Spleen (tissue), 11 donors: ENCODE data around the gene FYN. TPM values are rescaled to one million over a fixed set of nuclear protein-coding genes. Genes with fewer than 3 reads are reported as not detected.

Experiments
- DNase-seq: peaks from one replicate; pipeline ENCODE4 v3.0.0-alpha.2; 2020
- H3K27ac ChIP-seq, 8 donors: fragments of 200-600 bp; sonication (generic) in 7 of 8; 1 replicate in 4 of 8; 2 replicates in 4 of 8; pipeline versions ENCODE4 v1.5.0 to v1.8.0; 2016 to 2021; ENCODE audit warnings: inconsistent platforms in 4 of 8, mild to moderate bottlenecking in 4 of 8, moderate library complexity in 1 of 8
- H3K27me3 ChIP-seq, 7 donors: fragments of 200-600 bp; sonication (generic) in 6 of 7; replicated peaks in 1 of 7; 1 replicate in 4 of 7; 2 replicates in 3 of 7; pipeline versions ENCODE4 v1.5.0 to v1.8.0; 2016 to 2021; ENCODE audit warnings: inconsistent platforms in 3 of 7, mild to moderate bottlenecking in 1 of 7
- H3K36me3 ChIP-seq, 6 donors: fragments of 200-600 bp; sonication (generic) in 5 of 6; 1 replicate in 4 of 6; 2 replicates in 2 of 6; pipeline versions ENCODE4 v1.5.0 to v1.8.0; 2016 to 2021; ENCODE audit warnings: inconsistent platforms in 2 of 6
- H3K4me1 ChIP-seq, 6 donors: fragments of 200-600 bp; sonication (generic) in 5 of 6; 1 replicate in 3 of 6; 2 replicates in 3 of 6; pipeline versions ENCODE4 v1.5.0 to v1.8.0; 2016 to 2021; ENCODE audit warnings: inconsistent platforms in 3 of 6
- H3K4me3 ChIP-seq, 8 donors: fragments of 200-600 bp; sonication (generic) in 7 of 8; 1 replicate in 4 of 8; 2 replicates in 4 of 8; pipeline versions ENCODE4 v1.5.0 to v1.8.0; 2016 to 2021; ENCODE audit warnings: inconsistent platforms in 4 of 8, mild to moderate bottlenecking in 4 of 8, moderate library complexity in 2 of 8
- H3K9me3 ChIP-seq, 8 donors: fragments of 200-600 bp; sonication (generic) in 7 of 8; 1 replicate in 4 of 8; 2 replicates in 4 of 8; pipeline versions ENCODE4 v1.5.0 to v1.8.0; 2016 to 2021; ENCODE audit warnings: inconsistent platforms in 4 of 8
- POLR2A ChIP-seq, 3 donors: fragments of 450-650 bp; IDR thresholded peaks; one replicate each; pipeline ENCODE4 v1.5.1; 2017; ENCODE audit warnings: antibody characterized with exemption in 3 of 3, mild to moderate bottlenecking in 1 of 3
- POLR2AphosphoS5 ChIP-seq, 3 donors: sonication (generic); formaldehyde crosslinking; IDR thresholded peaks; one replicate each; pipeline ENCODE4 v1.5.1; 2017; ENCODE audit warnings: antibody characterized with exemption in 3 of 3
- WGBS, 5 donors: extraction: QIAGEN DNeasy Blood & Tissue Kit in 3 of 5; methylation state at CpG; one replicate each; pipeline versions ENCODE4 v1.1.5 to v1.1.7; 2013 to 2018; 5-methylcytosine and 5-hydroxymethylcytosine counted together
- intact Hi-C: fragments of 100-400 bp; cut with DNase I; formaldehyde crosslinking; loops from one replicate; pipeline ENCODE4 v1.15.0; 2023; ENCODE audit warnings: low total_unique reads
- polyA plus RNA-seq, 3 donors: library from polyadenylated mRNA; stranded (reverse); fragments of 200-250 nt; gene quantifications; one replicate each; pipeline ENCODE4 v1.2.1, GENCODE V29; 2013
- total RNA-seq, 7 donors: library from RNA; depleted of rRNA in 3 of 7; stranded (reverse); fragments of >200 nt in 3 of 7; fragmentation: NEBNext Ultra II Directional in 4 of 7; extraction: Animal tissue kit (Norgen Biotek cat#: 25700) in 4 of 7; gene quantifications; one replicate each; pipeline versions ENCODE4 v1.1.0 to v1.2.1, GENCODE V29; 2016 to 2021
- TF ChIP-seq, protein P1 (sequence below), 11 experiments: fragments of 200-600 bp in 7 of 11; fragments of 450-650 bp in 4 of 11; sonication (generic) in 4 of 11; IDR thresholded peaks in 8 of 11; conservative IDR thresholded peaks in 3 of 11; 1 replicate in 7 of 11; 2 replicates in 4 of 11; pipeline versions ENCODE4 v1.4.0 to v1.8.0; 2016 to 2021; ENCODE audit warnings: antibody characterized with exemption in 11 of 11, inconsistent platforms in 4 of 11, mild to moderate bottlenecking in 1 of 11
- donor health status: healthy with polysubstance abuse.
- donor health status: DM: no; HTN: no; CAD: no; lungs with moderate emphysema.
- donor health status: DM: no; HTN: no; CAD: no.
- donor health status: Bipolar disorder and iron deficiency.
- donor health status: healthy.
- donor health status: DM: no; HTN: no; CAD: no.
- donor health status: DM: yes; HTN: yes; CAD: no.

The FYN gene
- total and polyA plus RNA-seq, 10 donors = 56.6 to 409 (median 205) TPM

DNA sequence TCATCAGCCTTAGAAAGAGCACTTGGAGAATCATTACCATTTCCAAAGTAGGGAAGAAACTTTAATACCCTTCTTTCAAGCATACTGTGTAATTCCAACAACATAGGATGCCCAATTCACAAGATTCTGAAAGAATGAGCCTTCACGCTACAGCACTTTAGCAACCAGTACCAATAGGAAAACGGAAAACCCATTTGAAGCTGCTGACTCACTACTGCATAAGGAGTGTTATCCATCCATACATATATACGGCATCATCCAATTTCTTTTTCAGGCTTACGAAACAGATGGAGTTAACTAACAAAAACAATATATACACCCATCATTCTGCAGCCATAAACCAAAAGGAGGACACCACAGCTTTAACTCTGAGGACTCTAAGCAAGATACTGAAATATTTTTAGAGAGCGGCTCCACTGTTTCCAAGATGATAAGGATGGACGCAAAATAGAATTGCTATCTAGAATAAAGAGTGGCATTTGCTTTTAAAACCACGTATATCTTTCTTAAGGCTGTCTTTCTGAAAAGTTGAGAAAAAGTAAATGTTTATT lies 24.9 kb downstream of the FYN start:
- WGBS, 5 donors = 86 to 91% (median 90%) methylated on average over 7 of the region's 7 CpGs
- TF ChIP-seq, protein P1, sequence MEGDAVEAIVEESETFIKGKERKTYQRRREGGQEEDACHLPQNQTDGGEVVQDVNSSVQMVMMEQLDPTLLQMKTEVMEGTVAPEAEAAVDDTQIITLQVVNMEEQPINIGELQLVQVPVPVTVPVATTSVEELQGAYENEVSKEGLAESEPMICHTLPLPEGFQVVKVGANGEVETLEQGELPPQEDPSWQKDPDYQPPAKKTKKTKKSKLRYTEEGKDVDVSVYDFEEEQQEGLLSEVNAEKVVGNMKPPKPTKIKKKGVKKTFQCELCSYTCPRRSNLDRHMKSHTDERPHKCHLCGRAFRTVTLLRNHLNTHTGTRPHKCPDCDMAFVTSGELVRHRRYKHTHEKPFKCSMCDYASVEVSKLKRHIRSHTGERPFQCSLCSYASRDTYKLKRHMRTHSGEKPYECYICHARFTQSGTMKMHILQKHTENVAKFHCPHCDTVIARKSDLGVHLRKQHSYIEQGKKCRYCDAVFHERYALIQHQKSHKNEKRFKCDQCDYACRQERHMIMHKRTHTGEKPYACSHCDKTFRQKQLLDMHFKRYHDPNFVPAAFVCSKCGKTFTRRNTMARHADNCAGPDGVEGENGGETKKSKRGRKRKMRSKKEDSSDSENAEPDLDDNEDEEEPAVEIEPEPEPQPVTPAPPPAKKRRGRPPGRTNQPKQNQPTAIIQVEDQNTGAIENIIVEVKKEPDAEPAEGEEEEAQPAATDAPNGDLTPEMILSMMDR (IDR thresholded peaks at IDR 0.05 in 8 of 11, conservative IDR thresholded peaks at IDR 0.05 in 3 of 11) = no peak
- TF ChIP-seq POLR2A (IDR thresholded peaks at IDR 0.05) = no peak
- TF ChIP-seq POLR2AphosphoS5 (IDR thresholded peaks at IDR 0.05) = no peak
- H3K4me1 ChIP-seq = peaks cover 48 to 100% (median 89%) of the 10 kb centered on the region in 6 donors
- DNase-seq = no peak
- intact Hi-C loops = no loop called here
- no peak overlapping the region for H3K4me3 ChIP-seq
- no peaks in the 10 kb centered on the region for H3K9me3 ChIP-seq
- H3K36me3 ChIP-seq = peaks cover 0 to 11% (median 0%) of the 10 kb centered on the region in 6 donors
- no peaks in the 10 kb centered on the region for H3K27me3 ChIP-seq
- no peak overlapping the region for H3K27ac ChIP-seq

DNA sequence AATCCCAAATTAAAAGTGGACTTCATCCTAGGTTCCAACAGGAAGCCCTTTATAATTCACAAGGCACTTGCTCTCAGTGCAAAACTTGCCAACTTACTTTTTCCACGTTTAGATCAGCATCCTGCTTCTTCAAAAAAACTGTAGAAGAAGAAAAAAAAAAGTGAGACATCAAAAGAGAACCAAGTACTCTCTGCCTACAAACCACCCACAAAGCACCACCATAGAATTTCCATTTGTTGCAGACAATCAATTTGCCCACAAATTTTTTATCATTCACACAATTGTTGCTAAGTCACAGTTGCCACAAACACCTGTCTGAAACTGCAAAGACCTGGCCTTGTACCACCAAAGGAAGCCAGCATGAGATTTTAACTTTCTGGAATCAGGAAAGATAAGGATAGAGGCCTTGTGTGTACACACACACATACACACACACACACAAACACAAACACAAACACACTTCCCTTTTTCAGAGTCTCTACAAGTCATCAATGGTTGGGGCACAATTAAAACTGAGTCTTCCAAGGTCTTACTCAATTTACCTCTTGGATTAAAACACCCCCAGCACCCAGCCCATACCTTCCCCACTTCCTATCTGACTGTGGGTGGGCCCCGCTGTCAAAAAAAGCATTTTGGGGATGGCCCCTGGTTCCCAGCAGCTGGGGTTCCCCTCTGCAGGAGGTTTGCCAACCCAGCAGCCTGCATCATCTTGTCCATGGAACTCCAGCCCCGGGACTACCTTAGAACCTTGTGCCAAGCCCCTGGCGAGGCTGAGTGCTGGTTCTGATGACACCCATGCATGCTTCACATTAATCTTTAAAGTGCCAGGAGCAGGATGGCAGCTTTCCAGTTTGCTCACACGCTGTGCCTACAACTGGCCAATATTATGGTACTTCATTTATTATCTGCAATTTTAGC lies 26.5 kb downstream of the FYN start:
- no peak for DNase-seq
- Histone ChIP-seq H3K36me3 (peaks cover 0 to 11% (median 0%) of the 10 kb centered on the region in 6 donors), H3K9me3 (no peaks in the 10 kb centered on the region), H3K27ac (peak overlapping the region in 7 of 8 donors; percentile 11 to 84 (median 76)), H3K4me1 (peaks cover 64 to 100% (median 93%) of the 10 kb centered on the region in 6 donors), H3K4me3 (no peak overlapping the region), H3K27me3 (no peaks in the 10 kb centered on the region)
- TF ChIP-seq POLR2AphosphoS5 (IDR thresholded peaks at IDR 0.05) = no peak
- TF ChIP-seq, protein P1 (IDR thresholded peaks at IDR 0.05 in 8 of 11, conservative IDR thresholded peaks at IDR 0.05 in 3 of 11) = no peak
- TF ChIP-seq POLR2A (IDR thresholded peaks at IDR 0.05) = no peak
- intact Hi-C loops = no loop called here
- WGBS, 5 donors = 43 to 62% (median 55%) methylated on average over 3 to 5 of the region's 5 CpGs

DNA sequence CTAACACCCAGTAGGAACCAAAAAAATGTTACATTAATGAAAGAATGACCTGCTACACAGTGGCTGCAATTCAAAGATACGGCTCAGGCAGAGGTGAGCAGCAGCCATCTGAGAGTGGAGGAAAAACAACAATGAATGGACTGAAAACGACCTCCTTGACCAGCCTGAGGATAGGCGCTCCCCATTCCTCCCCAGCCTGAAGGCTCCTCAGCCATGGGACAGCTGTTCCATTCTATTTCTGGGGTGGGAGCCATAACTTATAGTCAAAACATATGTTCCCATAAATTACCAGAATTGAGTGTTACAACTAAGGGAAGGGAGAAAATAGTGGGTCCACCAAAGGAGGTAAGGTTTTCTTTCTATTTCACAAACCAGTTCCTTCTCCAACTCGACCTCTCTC lies 27.2 kb downstream of the FYN start:
- intact Hi-C loops = no loop called here
- DNase-seq = no peak
- Histone ChIP-seq H3K9me3 (no peaks in the 10 kb centered on the region), H3K27me3 (no peaks in the 10 kb centered on the region), H3K36me3 (peaks cover 0 to 11% (median 0%) of the 10 kb centered on the region in 6 donors), H3K4me1 (peaks cover 59 to 100% (median 94%) of the 10 kb centered on the region in 6 donors), H3K27ac (peak overlapping the region in 7 of 8 donors; percentile 53 to 84 (median 76)), H3K4me3 (no peak overlapping the region)
- WGBS, 5 donors = 69 to 80% (median 72%) methylated on average over 4 of the region's 4 CpGs
- no peak for TF ChIP-seq POLR2A (IDR thresholded peaks at IDR 0.05)
- TF ChIP-seq POLR2AphosphoS5 (IDR thresholded peaks at IDR 0.05) = no peak
- TF ChIP-seq, protein P1 (IDR thresholded peaks at IDR 0.05 in 8 of 11, conservative IDR thresholded peaks at IDR 0.05 in 3 of 11) = no peak

DNA sequence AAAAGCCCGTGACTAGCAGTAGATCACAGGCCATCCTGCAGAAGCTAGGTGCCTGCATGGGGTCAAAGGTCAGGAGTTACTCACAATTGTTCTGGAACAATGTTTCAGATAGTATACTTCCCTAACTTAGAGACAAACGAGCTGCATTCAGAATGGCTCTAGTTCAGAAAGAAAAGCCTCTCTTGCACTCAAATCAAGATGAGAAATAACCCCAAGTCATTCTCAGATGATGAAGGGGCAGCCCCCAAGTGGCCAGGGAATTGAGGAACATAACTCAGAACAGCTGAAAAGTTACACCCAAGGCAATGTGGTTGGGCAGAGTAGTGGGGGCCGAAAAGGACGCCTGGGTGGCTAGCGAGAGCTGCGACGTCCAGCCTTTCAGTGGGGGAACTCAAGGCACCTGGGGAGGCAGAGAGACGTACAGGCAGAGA lies 27.8 kb downstream of the FYN start:
- intact Hi-C loops = no loop called here
- peak overlapping the region; percentile 31 to 84 (median 76) for H3K27ac ChIP-seq
- no peaks in the 10 kb centered on the region for H3K9me3 ChIP-seq
- no peak for TF ChIP-seq POLR2A (IDR thresholded peaks at IDR 0.05)
- TF ChIP-seq POLR2AphosphoS5 (IDR thresholded peaks at IDR 0.05) = no peak
- TF ChIP-seq, protein P1 (IDR thresholded peaks at IDR 0.05 in 8 of 11, conservative IDR thresholded peaks at IDR 0.05 in 3 of 11) = no peak
- no peaks in the 10 kb centered on the region for H3K27me3 ChIP-seq
- peaks cover 54 to 100% (median 94%) of the 10 kb centered on the region in 6 donors for H3K4me1 ChIP-seq
- H3K4me3 ChIP-seq = peak overlapping the region in 2 of 8 donors; percentile 0 to 37
- WGBS, 5 donors = 37 to 65% (median 50%) methylated on average over 8 of the region's 8 CpGs
- peak; percentile 78 for DNase-seq
- H3K36me3 ChIP-seq = peaks cover 0 to 11% (median 0%) of the 10 kb centered on the region in 6 donors
